ENCODE results near the gene KIF1A. TPM values are rescaled to one million over a fixed set of nuclear protein-coding genes. Genes with fewer than 3 reads are reported as not detected.
"Not testable (repeated sequence)": the region's sequence is repeated elsewhere in the genome, so short reads cannot be mapped to it uniquely, and the experiment has no call there.

Gene KIF1A
- polyA plus RNA-seq, 1 donor from 2014 or later: not detected

GRCh38 chr2:240785424-240786335 is 34.3 kb downstream of the KIF1A start:
- Mint-ChIP-seq H3K36me3 (no peaks in the 10 kb centered on the region), H3K27ac (no peak overlapping the region), H3K4me1 (no peaks in the 10 kb centered on the region), H3K9me3 (no peaks in the 10 kb centered on the region), H3K27me3 (no peaks in the 10 kb centered on the region), H3K4me3 (no peak overlapping the region)

GRCh38 chr2:240784629-240785423 is 35.2 kb downstream of the KIF1A start:
- Mint-ChIP-seq H3K36me3 (no peaks in the 10 kb centered on the region), H3K27me3 (no peaks in the 10 kb centered on the region), H3K4me1 (no peaks in the 10 kb centered on the region), H3K27ac (no peak overlapping the region), H3K9me3 (no peaks in the 10 kb centered on the region), H3K4me3 (no peak overlapping the region)

- Mint-ChIP-seq H3K27ac (no peak overlapping the region), H3K4me1 (no peaks in the 10 kb centered on the region), H3K36me3 (no peaks in the 10 kb centered on the region), H3K27me3 (no peaks in the 10 kb centered on the region), H3K4me3 (no peak overlapping the region), H3K9me3 (no peaks in the 10 kb centered on the region)
Observed at GRCh38 chr2:240783819-240784621, 36.0 kb downstream of the KIF1A start.

GRCh38 chr2:240782886-240783818 is 36.9 kb downstream of the KIF1A start:
- no peaks in the 10 kb centered on the region for H3K9me3 Mint-ChIP-seq
- no peak overlapping the region for H3K4me3 Mint-ChIP-seq
- H3K27me3 Mint-ChIP-seq: no peaks in the 10 kb centered on the region
- no peaks in the 10 kb centered on the region for H3K4me1 Mint-ChIP-seq
- no peaks in the 10 kb centered on the region for H3K36me3 Mint-ChIP-seq
- H3K27ac Mint-ChIP-seq: no peak overlapping the region

- Mint-ChIP-seq H3K4me1 (no peaks in the 10 kb centered on the region), H3K27ac (no peak overlapping the region), H3K36me3 (no peaks in the 10 kb centered on the region), H3K27me3 (no peaks in the 10 kb centered on the region), H3K4me3 (no peak overlapping the region), H3K9me3 (no peaks in the 10 kb centered on the region)
Observed at GRCh38 chr2:240782221-240782885, 37.7 kb downstream of the KIF1A start.

GRCh38 chr2:240781471-240782220 is 38.4 kb downstream of the KIF1A start:
- Mint-ChIP-seq H3K36me3 (no peaks in the 10 kb centered on the region), H3K27me3 (no peaks in the 10 kb centered on the region), H3K27ac (no peak overlapping the region), H3K4me1 (no peaks in the 10 kb centered on the region), H3K4me3 (no peak overlapping the region), H3K9me3 (no peaks in the 10 kb centered on the region)

- Mint-ChIP-seq H3K27ac (no peak overlapping the region), H3K9me3 (no peaks in the 10 kb centered on the region)
Observed at GRCh38 chr2:240780023-240780700, 39.9 kb downstream of the KIF1A start.

GRCh38 chr2:240779250-240779832 is 40.7 kb downstream of the KIF1A start:
- H3K4me3 Mint-ChIP-seq: not testable (repeated sequence)

More at GRCh38 chr2:240780023-240780700, 39.9 kb downstream of the KIF1A start:
- no peaks in the 10 kb centered on the region for H3K4me1 Mint-ChIP-seq
- H3K27me3 Mint-ChIP-seq: no peaks in the 10 kb centered on the region
- H3K36me3 Mint-ChIP-seq: no peaks in the 10 kb centered on the region
- H3K4me3 Mint-ChIP-seq: no peak overlapping the region

GRCh38 chr2:240778426-240778825 is 41.6 kb downstream of the KIF1A start:
- H3K4me3 Mint-ChIP-seq: no peak overlapping the region
- no peaks in the 10 kb centered on the region for H3K27me3 Mint-ChIP-seq
- H3K4me1 Mint-ChIP-seq: no peaks in the 10 kb centered on the region
- no peaks in the 10 kb centered on the region for H3K36me3 Mint-ChIP-seq
- no peaks in the 10 kb centered on the region for H3K9me3 Mint-ChIP-seq
- no peak overlapping the region for H3K27ac Mint-ChIP-seq

More at GRCh38 chr2:240779250-240779832, 40.7 kb downstream of the KIF1A start:
- not testable (repeated sequence) for H3K36me3 Mint-ChIP-seq, H3K27me3 Mint-ChIP-seq, H3K9me3 Mint-ChIP-seq, H3K4me1 Mint-ChIP-seq, H3K27ac Mint-ChIP-seq

GRCh38 chr2:240777456-240778212 is 42.4 kb downstream of the KIF1A start:
- Mint-ChIP-seq H3K4me1 (no peaks in the 10 kb centered on the region), H3K36me3 (no peaks in the 10 kb centered on the region), H3K9me3 (no peaks in the 10 kb centered on the region), H3K4me3 (no peak overlapping the region), H3K27me3 (no peaks in the 10 kb centered on the region), H3K27ac (no peak overlapping the region)

- Mint-ChIP-seq H3K4me3 (no peak overlapping the region), H3K27me3 (no peaks in the 10 kb centered on the region), H3K36me3 (no peaks in the 10 kb centered on the region), H3K4me1 (no peaks in the 10 kb centered on the region), H3K27ac (no peak overlapping the region), H3K9me3 (no peaks in the 10 kb centered on the region)
Observed at GRCh38 chr2:240775905-240776304, 44.1 kb downstream of the KIF1A start.

- Mint-ChIP-seq H3K36me3 (no peaks in the 10 kb centered on the region), H3K27me3 (no peaks in the 10 kb centered on the region), H3K4me3 (no peak overlapping the region), H3K27ac (no peak overlapping the region), H3K9me3 (no peaks in the 10 kb centered on the region), H3K4me1 (no peaks in the 10 kb centered on the region)
Observed at GRCh38 chr2:240774856-240775255, 45.2 kb downstream of the KIF1A start.
